Parathyroid adenoma (tissue), 2 donors: ENCODE results near the gene LRRTM3.

Source experiments
- H2AFZ ChIP-seq: fragments of 300-600 bp; sonication (generic); one replicate; pipeline ENCODE4 v1.7.0; 2017; ENCODE audit warnings: antibody characterized with exemption, mild to moderate bottlenecking
- H3K27ac ChIP-seq: fragments of 300-600 bp; sonication (generic); one replicate; pipeline ENCODE4 v1.7.0; 2017
- H3K27me3 ChIP-seq: fragments of 300-600 bp; sonication (generic); one replicate; pipeline ENCODE4 v1.7.0; 2017; ENCODE audit warnings: low read length; ENCODE audit not compliant: control insufficient read depth, insufficient read depth
- H3K36me3 ChIP-seq: fragments of 300-600 bp; sonication (generic); one replicate; pipeline ENCODE4 v1.7.0; 2017; ENCODE audit warnings: low read length; ENCODE audit not compliant: control insufficient read depth, insufficient read depth
- H3K4me1 ChIP-seq: fragments of 300-600 bp; sonication (generic); one replicate; pipeline ENCODE4 v1.7.0; 2017; ENCODE audit warnings: control low read depth
- H3K4me2 ChIP-seq: fragments of 300-600 bp; sonication (generic); one replicate; pipeline ENCODE4 v1.7.0; 2017; ENCODE audit warnings: low read length
- H3K4me3 ChIP-seq: fragments of 300-600 bp; sonication (generic); one replicate; pipeline ENCODE4 v1.7.0; 2017; ENCODE audit warnings: low read depth, low read length
- H3K79me2 ChIP-seq: fragments of 300-600 bp; sonication (generic); one replicate; pipeline ENCODE4 v1.7.0; 2017; ENCODE audit warnings: control low read depth
- H3K9ac ChIP-seq: fragments of 300-600 bp; sonication (generic); one replicate; pipeline ENCODE4 v1.7.0; 2017; ENCODE audit warnings: mild to moderate bottlenecking
- H3K9me3 ChIP-seq: fragments of 300-600 bp; sonication (generic); one replicate; pipeline ENCODE4 v1.7.0; 2017; ENCODE audit warnings: low read length; ENCODE audit not compliant: control insufficient read depth
- TF ChIP-seq, protein P1 (sequence below): fragments of 300-600 bp; sonication (generic); IDR thresholded peaks from one replicate; pipeline ENCODE4 v1.7.0; 2017; ENCODE audit warnings: antibody characterized with exemption, mild to moderate bottlenecking
- donor health status: primary hyperparathyroidism.

Gene LRRTM3

DNA sequence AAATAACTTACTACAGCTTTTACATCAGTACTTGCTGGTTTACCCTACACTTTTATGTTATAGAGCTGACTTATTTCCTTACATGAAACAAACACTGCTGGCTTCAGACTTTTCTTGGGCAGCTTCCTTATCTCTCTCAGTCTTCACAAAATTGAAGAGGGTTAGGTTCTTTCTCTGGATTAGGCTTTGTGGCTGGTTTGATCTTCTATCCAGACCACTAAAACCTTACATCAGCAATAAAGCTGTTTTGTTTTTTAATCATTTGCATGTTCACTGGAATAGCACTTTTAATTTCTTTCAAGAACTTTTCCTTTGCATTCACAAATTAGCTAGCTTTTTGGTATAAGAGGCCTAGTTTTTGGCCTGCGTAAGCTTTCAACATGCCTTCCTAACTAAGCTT lies 218.7 kb downstream of the LRRTM3 start:
- Histone ChIP-seq H3K9ac (no peak overlapping the region), H2AFZ (no peak overlapping the region), H3K4me3 (no peak overlapping the region), H3K36me3 (no peaks in the 10 kb centered on the region), H3K9me3 (no peaks in the 10 kb centered on the region), H3K27me3 (no peaks in the 10 kb centered on the region), H3K4me1 (no peaks in the 10 kb centered on the region), H3K27ac (no peak overlapping the region), H3K4me2 (no peak overlapping the region), H3K79me2 (no peaks in the 10 kb centered on the region)
- TF ChIP-seq, protein P1, sequence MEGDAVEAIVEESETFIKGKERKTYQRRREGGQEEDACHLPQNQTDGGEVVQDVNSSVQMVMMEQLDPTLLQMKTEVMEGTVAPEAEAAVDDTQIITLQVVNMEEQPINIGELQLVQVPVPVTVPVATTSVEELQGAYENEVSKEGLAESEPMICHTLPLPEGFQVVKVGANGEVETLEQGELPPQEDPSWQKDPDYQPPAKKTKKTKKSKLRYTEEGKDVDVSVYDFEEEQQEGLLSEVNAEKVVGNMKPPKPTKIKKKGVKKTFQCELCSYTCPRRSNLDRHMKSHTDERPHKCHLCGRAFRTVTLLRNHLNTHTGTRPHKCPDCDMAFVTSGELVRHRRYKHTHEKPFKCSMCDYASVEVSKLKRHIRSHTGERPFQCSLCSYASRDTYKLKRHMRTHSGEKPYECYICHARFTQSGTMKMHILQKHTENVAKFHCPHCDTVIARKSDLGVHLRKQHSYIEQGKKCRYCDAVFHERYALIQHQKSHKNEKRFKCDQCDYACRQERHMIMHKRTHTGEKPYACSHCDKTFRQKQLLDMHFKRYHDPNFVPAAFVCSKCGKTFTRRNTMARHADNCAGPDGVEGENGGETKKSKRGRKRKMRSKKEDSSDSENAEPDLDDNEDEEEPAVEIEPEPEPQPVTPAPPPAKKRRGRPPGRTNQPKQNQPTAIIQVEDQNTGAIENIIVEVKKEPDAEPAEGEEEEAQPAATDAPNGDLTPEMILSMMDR: no peak
